ENCODE data around the gene IBSP.

Gene IBSP

GRCh38 chr4:87855559-87855958, 56.2 kb downstream of the IBSP start:
- no peaks in the 10 kb centered on the region for H3K27me3 ChIP-seq (replicated peaks; ENCODE audit: insufficient read depth, low read length)
- H3K27ac ChIP-seq (ENCODE audit: low read length): no peak overlapping the region
- TF ChIP-seq EZH2phosphoT487 (IDR thresholded peaks at IDR 0.05; ENCODE audit: low read length) (no peak), EZH2 (optimal IDR thresholded peaks at IDR 0.05; ENCODE audit: low read depth, low read length) (no peak)
- TF ChIP-seq, protein P1, sequence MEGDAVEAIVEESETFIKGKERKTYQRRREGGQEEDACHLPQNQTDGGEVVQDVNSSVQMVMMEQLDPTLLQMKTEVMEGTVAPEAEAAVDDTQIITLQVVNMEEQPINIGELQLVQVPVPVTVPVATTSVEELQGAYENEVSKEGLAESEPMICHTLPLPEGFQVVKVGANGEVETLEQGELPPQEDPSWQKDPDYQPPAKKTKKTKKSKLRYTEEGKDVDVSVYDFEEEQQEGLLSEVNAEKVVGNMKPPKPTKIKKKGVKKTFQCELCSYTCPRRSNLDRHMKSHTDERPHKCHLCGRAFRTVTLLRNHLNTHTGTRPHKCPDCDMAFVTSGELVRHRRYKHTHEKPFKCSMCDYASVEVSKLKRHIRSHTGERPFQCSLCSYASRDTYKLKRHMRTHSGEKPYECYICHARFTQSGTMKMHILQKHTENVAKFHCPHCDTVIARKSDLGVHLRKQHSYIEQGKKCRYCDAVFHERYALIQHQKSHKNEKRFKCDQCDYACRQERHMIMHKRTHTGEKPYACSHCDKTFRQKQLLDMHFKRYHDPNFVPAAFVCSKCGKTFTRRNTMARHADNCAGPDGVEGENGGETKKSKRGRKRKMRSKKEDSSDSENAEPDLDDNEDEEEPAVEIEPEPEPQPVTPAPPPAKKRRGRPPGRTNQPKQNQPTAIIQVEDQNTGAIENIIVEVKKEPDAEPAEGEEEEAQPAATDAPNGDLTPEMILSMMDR (IDR thresholded peaks at IDR 0.05; ENCODE audit: low read length): no peak
- H3K79me2 ChIP-seq (ENCODE audit: low read length): no peaks in the 10 kb centered on the region
- no peaks in the 10 kb centered on the region for H3F3A ChIP-seq (ENCODE audit: insufficient read depth, low read length)
- no peaks in the 10 kb centered on the region for H4K20me1 ChIP-seq (ENCODE audit: insufficient read depth, low read length)
- no peak overlapping the region for H2AFZ ChIP-seq (ENCODE audit: low read length)
- no peak overlapping the region for H3K4me2 ChIP-seq (ENCODE audit: low read depth, low read length)
- no peaks in the 10 kb centered on the region for H3K36me3 ChIP-seq (replicated peaks; ENCODE audit: insufficient read depth, low read length)
- DNase-seq: no peak
- H3K9me2 ChIP-seq (replicated peaks; ENCODE audit: insufficient read depth, low read length): no peaks in the 10 kb centered on the region
- no peak overlapping the region for H3K4me3 ChIP-seq (ENCODE audit: low read length)
- H3K9ac ChIP-seq (ENCODE audit: low read length): no peak overlapping the region
- H3K4me1 ChIP-seq (ENCODE audit: low read length): no peaks in the 10 kb centered on the region
- H3K9me3 ChIP-seq (replicated peaks; ENCODE audit: insufficient read depth, low read length): no peaks in the 10 kb centered on the region

DNA sequence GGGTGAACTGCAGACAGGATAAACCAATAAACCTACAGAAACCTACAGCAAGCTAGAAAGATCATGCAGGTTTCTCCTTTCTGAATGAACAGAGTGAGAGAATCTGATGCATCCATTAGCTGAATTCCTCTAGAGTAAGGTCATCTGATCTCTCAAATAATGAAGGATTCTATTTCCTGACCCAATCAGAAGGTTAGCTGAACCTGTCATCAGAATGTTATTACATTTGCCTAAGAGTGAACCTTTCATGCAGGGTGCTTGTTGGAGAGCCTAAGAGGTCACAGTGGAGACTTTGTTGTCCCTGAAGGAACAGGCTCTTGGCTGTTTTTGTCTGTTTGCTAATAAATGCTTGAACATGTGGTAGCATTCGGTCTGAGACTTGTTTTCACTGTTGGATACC, 57.5 kb downstream of the IBSP start:
- no peaks in the 10 kb centered on the region for H3K9me3 ChIP-seq (replicated peaks; ENCODE audit: insufficient read depth, low read length)

DNA sequence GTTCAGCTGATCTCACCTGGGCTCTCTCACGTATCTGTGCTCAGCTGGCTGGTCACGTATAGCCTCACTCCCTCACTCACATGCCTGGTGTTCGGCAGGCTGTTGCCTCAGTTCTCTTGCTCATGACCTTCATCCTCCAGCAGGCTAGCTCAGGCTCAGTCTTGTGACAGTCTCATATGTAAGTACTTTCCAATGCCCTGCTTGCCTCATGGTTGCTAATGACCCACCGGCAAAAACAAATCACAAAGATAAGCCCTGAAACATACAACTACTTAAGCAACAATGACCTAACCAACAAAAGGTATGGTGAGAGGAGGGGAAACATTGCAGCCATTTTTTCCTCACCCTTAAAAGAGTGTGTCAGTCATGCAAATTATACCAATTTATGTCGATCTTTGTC, 58.4 kb downstream of the IBSP start:
- Histone ChIP-seq H3K79me2 (ENCODE audit: low read length) (no peaks in the 10 kb centered on the region), H2AFZ (ENCODE audit: low read length) (no peak overlapping the region), H3K9me3 (replicated peaks; ENCODE audit: insufficient read depth, low read length) (no peaks in the 10 kb centered on the region), H3K4me2 (ENCODE audit: low read depth, low read length) (no peak overlapping the region), H3K4me3 (ENCODE audit: low read length) (no peak overlapping the region), H3F3A (ENCODE audit: insufficient read depth, low read length) (no peaks in the 10 kb centered on the region), H3K36me3 (replicated peaks; ENCODE audit: insufficient read depth, low read length) (no peaks in the 10 kb centered on the region), H3K9me2 (replicated peaks; ENCODE audit: insufficient read depth, low read length) (no peaks in the 10 kb centered on the region), H3K9ac (ENCODE audit: low read length) (no peak overlapping the region), H3K4me1 (ENCODE audit: low read length) (no peaks in the 10 kb centered on the region), H4K20me1 (ENCODE audit: insufficient read depth, low read length) (no peaks in the 10 kb centered on the region), H3K27me3 (replicated peaks; ENCODE audit: insufficient read depth, low read length) (no peaks in the 10 kb centered on the region), H3K27ac (ENCODE audit: low read length) (no peak overlapping the region)
- TF ChIP-seq, protein P1 (IDR thresholded peaks at IDR 0.05; ENCODE audit: low read length): no peak
- TF ChIP-seq EZH2 (optimal IDR thresholded peaks at IDR 0.05; ENCODE audit: low read depth, low read length): no peak
- TF ChIP-seq EZH2phosphoT487 (IDR thresholded peaks at IDR 0.05; ENCODE audit: low read length): no peak
- no peak for DNase-seq

More for the DNA sequence above, 57.5 kb downstream of the IBSP start:
- TF ChIP-seq, protein P1 (IDR thresholded peaks at IDR 0.05; ENCODE audit: low read length): no peak
- TF ChIP-seq EZH2 (optimal IDR thresholded peaks at IDR 0.05; ENCODE audit: low read depth, low read length): no peak
- no peak for TF ChIP-seq EZH2phosphoT487 (IDR thresholded peaks at IDR 0.05; ENCODE audit: low read length)
- H3K4me3 ChIP-seq (ENCODE audit: low read length): no peak overlapping the region
- no peaks in the 10 kb centered on the region for H3F3A ChIP-seq (ENCODE audit: insufficient read depth, low read length)
- no peaks in the 10 kb centered on the region for H3K4me1 ChIP-seq (ENCODE audit: low read length)
- H3K79me2 ChIP-seq (ENCODE audit: low read length): no peaks in the 10 kb centered on the region
- no peak overlapping the region for H2AFZ ChIP-seq (ENCODE audit: low read length)
- no peaks in the 10 kb centered on the region for H3K36me3 ChIP-seq (replicated peaks; ENCODE audit: insufficient read depth, low read length)
- no peak for DNase-seq
- no peak overlapping the region for H3K9ac ChIP-seq (ENCODE audit: low read length)
- no peaks in the 10 kb centered on the region for H3K9me2 ChIP-seq (replicated peaks; ENCODE audit: insufficient read depth, low read length)
- no peaks in the 10 kb centered on the region for H4K20me1 ChIP-seq (ENCODE audit: insufficient read depth, low read length)
- H3K4me2 ChIP-seq (ENCODE audit: low read depth, low read length): no peak overlapping the region
- no peaks in the 10 kb centered on the region for H3K27me3 ChIP-seq (replicated peaks; ENCODE audit: insufficient read depth, low read length)
- no peak overlapping the region for H3K27ac ChIP-seq (ENCODE audit: low read length)
